HUES48 (cell line): Measurements from ENCODE around the gene PFKP.

Experiments
- H3K27ac ChIP-seq: one replicate; pipeline ENCODE4 v1.7.0; 2013; ENCODE audit warnings: low read depth, low read length, inconsistent platforms
- H3K27me3 ChIP-seq: 2 replicates; pipeline ENCODE4 v1.6.1; 2013; ENCODE audit warnings: mild to moderate bottlenecking, low read length; ENCODE audit not compliant: control insufficient read depth, insufficient read depth
- H3K36me3 ChIP-seq: 2 replicates; pipeline ENCODE4 v1.6.1; 2013; ENCODE audit warnings: low read length; ENCODE audit not compliant: control insufficient read depth, insufficient read depth
- H3K4me1 ChIP-seq: 2 replicates; pipeline ENCODE4 v1.6.1; 2013; ENCODE audit warnings: mild to moderate bottlenecking, low read length; ENCODE audit not compliant: control insufficient read depth, insufficient read depth
- H3K4me3 ChIP-seq: 2 replicates; pipeline ENCODE4 v1.5.1; 2013; ENCODE audit warnings: mild to moderate bottlenecking, low read depth, low read length
- H3K9ac ChIP-seq: 2 replicates; pipeline ENCODE4 v1.6.1; 2013; ENCODE audit warnings: mild to moderate bottlenecking, low read depth, low read length, moderate library complexity
- H3K9me3 ChIP-seq: 2 replicates; pipeline ENCODE4 v1.6.1; 2013; ENCODE audit warnings: low read length; ENCODE audit not compliant: control insufficient read depth, insufficient read depth

The PFKP gene

GRCh38 chr10:3180355-3181025 is 113.1 kb downstream of the PFKP start:
- H3K4me1 ChIP-seq = 0 out of 2 replicates have a peak, but pooled peaks cover 4% of the 10 kb centered on the region
- no peaks in the 10 kb centered on the region for H3K36me3 ChIP-seq
- H3K4me3 ChIP-seq = no peak overlapping the region
- H3K9ac ChIP-seq = no peak overlapping the region
- no peaks in the 10 kb centered on the region for H3K27me3 ChIP-seq
- H3K27ac ChIP-seq = no peak overlapping the region
- no peaks in the 10 kb centered on the region for H3K9me3 ChIP-seq

GRCh38 chr10:3185386-3185785 is 118.0 kb downstream of the PFKP start:
- Histone ChIP-seq H3K27me3 (no peaks in the 10 kb centered on the region), H3K27ac (no peak overlapping the region), H3K9ac (no peak overlapping the region), H3K4me3 (no peak overlapping the region), H3K4me1 (peaks cover 10% of the 10 kb centered on the region; the same call in 1 of the 2 replicates), H3K36me3 (no peaks in the 10 kb centered on the region), H3K9me3 (no peaks in the 10 kb centered on the region)

- no peak overlapping the region for H3K27ac ChIP-seq
- H3K9ac ChIP-seq = no peak overlapping the region
- H3K4me1 ChIP-seq = peaks cover 11% of the 10 kb centered on the region; the same call in 1 of the 2 replicates
- H3K36me3 ChIP-seq = no peaks in the 10 kb centered on the region
- H3K27me3 ChIP-seq = no peaks in the 10 kb centered on the region
- H3K9me3 ChIP-seq = no peaks in the 10 kb centered on the region
- no peak overlapping the region for H3K4me3 ChIP-seq
These were observed 119.0 kb downstream of the PFKP start for GRCh38 chr10:3186368-3186767.
